Vagina (tissue), 2 donors: Measurements from ENCODE around the gene NOTCH1.

ENCODE experiments used
- POLR2A ChIP-seq, 2 donors: fragments of 450-650 bp; IDR thresholded peaks; one replicate each; pipeline ENCODE4 v1.6.1; 2017; ENCODE audit warnings: antibody characterized with exemption in 2 of 2, mild to moderate bottlenecking in 2 of 2, moderate library complexity in 2 of 2
- TF ChIP-seq, protein P1 (sequence below), 3 experiments: fragments of 450-650 bp in 2 of 3; fragments of 200-600 bp in 1 of 3; sonication (generic) in 1 of 3; IDR thresholded peaks; one replicate each; pipeline ENCODE4 v1.5.1; 2017 to 2019; ENCODE audit warnings: antibody characterized with exemption in 3 of 3, mild to moderate bottlenecking in 2 of 3, moderate library complexity in 2 of 3

DNA sequence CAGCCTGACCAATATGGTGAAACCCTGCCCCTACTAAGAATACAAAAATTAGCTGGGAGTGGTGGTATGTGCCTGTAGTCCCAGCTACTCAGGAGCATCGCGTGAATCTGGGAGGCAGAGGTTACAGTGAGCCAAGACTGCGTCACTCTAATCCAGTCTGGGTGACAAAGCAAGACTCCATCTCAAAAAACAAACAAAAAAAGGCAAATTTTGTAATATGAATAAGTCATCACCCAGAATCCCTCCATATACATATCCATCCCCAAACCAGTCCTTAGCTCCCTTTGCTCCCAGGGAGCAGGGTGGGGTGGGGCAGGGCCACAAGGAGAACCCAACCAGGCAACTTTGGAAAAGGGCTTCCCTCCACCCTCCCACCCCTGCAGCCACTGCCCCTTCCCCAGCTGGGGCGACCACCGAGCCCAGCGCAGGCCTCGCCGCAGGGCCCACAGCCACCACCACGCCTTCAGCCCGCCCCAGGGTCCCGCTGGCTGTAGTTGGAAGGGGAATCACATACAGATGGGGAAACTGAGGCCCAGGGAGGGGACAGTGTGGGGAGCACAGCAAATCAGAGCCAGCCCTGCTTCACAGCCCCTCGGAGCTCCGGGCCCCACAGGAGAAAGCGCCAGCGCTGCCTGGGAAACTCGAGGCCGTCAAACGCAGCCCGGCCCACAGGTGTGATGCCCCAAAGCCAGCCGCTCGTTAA, 7.8 kb downstream of the NOTCH1 start:
- TF ChIP-seq, protein P1, sequence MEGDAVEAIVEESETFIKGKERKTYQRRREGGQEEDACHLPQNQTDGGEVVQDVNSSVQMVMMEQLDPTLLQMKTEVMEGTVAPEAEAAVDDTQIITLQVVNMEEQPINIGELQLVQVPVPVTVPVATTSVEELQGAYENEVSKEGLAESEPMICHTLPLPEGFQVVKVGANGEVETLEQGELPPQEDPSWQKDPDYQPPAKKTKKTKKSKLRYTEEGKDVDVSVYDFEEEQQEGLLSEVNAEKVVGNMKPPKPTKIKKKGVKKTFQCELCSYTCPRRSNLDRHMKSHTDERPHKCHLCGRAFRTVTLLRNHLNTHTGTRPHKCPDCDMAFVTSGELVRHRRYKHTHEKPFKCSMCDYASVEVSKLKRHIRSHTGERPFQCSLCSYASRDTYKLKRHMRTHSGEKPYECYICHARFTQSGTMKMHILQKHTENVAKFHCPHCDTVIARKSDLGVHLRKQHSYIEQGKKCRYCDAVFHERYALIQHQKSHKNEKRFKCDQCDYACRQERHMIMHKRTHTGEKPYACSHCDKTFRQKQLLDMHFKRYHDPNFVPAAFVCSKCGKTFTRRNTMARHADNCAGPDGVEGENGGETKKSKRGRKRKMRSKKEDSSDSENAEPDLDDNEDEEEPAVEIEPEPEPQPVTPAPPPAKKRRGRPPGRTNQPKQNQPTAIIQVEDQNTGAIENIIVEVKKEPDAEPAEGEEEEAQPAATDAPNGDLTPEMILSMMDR (IDR thresholded peaks at IDR 0.05), result no peak
- TF ChIP-seq POLR2A (IDR thresholded peaks at IDR 0.05), result no peak
